HepG2 (cell line): ENCODE results near the gene GATM. TPM values are rescaled to one million over a fixed set of nuclear protein-coding genes. Genes with fewer than 3 reads are reported as not detected.

Experiments used
- AGO2 ChIP-seq: fragments of 200-400 bp; formaldehyde crosslinking; optimal IDR thresholded peaks from 2 replicates; pipeline ENCODE3; 2017; ENCODE audit warnings: mild to moderate bottlenecking, low read depth, low read length, moderate library complexity
- CREM ChIP-seq, 2 experiments: sonication (generic) in 1 of 2; formaldehyde crosslinking in 1 of 2; IDR thresholded peaks; 2 replicates each; pipeline versions ENCODE4 v1.4.0 to v1.6.1; 2016 to 2020; ENCODE audit warnings: antibody characterized with exemption in 1 of 2, mild to moderate bottlenecking in 1 of 2, missing genetic modification reagents in 1 of 2
- DMAP1 ChIP-seq: IDR thresholded peaks from 2 replicates; pipeline ENCODE4 v1.6.1; 2016
- E2F5 ChIP-seq: sonication (generic); formaldehyde crosslinking; conservative IDR thresholded peaks from 2 replicates; pipeline ENCODE4 v1.4.0; 2020; ENCODE audit warnings: missing genetic modification reagents
- ELF3 ChIP-seq: IDR thresholded peaks from 2 replicates; pipeline ENCODE4 v1.6.1; 2016; ENCODE audit warnings: missing genetic modification reagents, missing compliant biosample characterization
- ESRRA ChIP-seq: sonication (generic); formaldehyde crosslinking; IDR thresholded peaks from 2 replicates; pipeline ENCODE4 v1.5.1; 2020; ENCODE audit warnings: mild to moderate bottlenecking, low read depth, missing genetic modification reagents
- EZH2 ChIP-seq: conservative IDR thresholded peaks from 2 replicates; pipeline ENCODE4 v1.6.1; 2012; ENCODE audit warnings: mild to moderate bottlenecking, low read depth, low read length, moderate library complexity
- KLF11 ChIP-seq: IDR thresholded peaks from 2 replicates; pipeline ENCODE4 v1.6.1; 2016; ENCODE audit warnings: missing compliant biosample characterization
- MEF2D ChIP-seq: sonication (generic); formaldehyde crosslinking; IDR thresholded peaks from 2 replicates; pipeline ENCODE4 v1.5.1; 2020; ENCODE audit warnings: mild to moderate bottlenecking, missing genetic modification reagents
- NCOA1 ChIP-seq: sonication (generic); formaldehyde crosslinking; IDR thresholded peaks from 2 replicates; pipeline ENCODE4 v1.9.0; 2021; ENCODE audit warnings: missing genetic modification reagents
- NCOA5 ChIP-seq: sonication (generic); formaldehyde crosslinking; IDR thresholded peaks from 2 replicates; pipeline ENCODE4 v1.4.0; 2020; ENCODE audit warnings: missing genetic modification reagents
- NCOR1 ChIP-seq: fragments of 200-600 bp; sonication (generic); IDR thresholded peaks from 2 replicates; pipeline ENCODE4 v1.7.0; 2017; ENCODE audit warnings: antibody characterized with exemption, low read length, borderline replicate concordance
- NR1H2 ChIP-seq: sonication (generic); formaldehyde crosslinking; IDR thresholded peaks from 2 replicates; pipeline ENCODE4 v1.8.1; 2022; ENCODE audit warnings: low read depth, missing genetic modification reagents, borderline replicate concordance
- PBX2 ChIP-seq: IDR thresholded peaks from 2 replicates; pipeline ENCODE4 v1.6.1; 2016; ENCODE audit warnings: control low read depth
- PHB2 ChIP-seq: fragments of 450-650 bp; IDR thresholded peaks from 2 replicates; pipeline ENCODE4 v1.6.1; 2018; ENCODE audit not compliant: partially characterized antibody
- POGK ChIP-seq: sonication (generic); formaldehyde crosslinking; conservative IDR thresholded peaks from 2 replicates; pipeline ENCODE4 v1.8.0; 2022; ENCODE audit warnings: mild to moderate bottlenecking, moderate library complexity, missing genetic modification reagents
- RXRB ChIP-seq: IDR thresholded peaks from 2 replicates; pipeline ENCODE4 v1.6.1; 2016; ENCODE audit warnings: borderline replicate concordance, missing genetic modification reagents, missing compliant biosample characterization
- SNRNP70 ChIP-seq: fragments of 200-400 bp; formaldehyde crosslinking; IDR thresholded peaks from 2 replicates; pipeline ENCODE4 v1.6.1; 2017; ENCODE audit warnings: mild to moderate bottlenecking, low read depth, low read length, moderate library complexity
- ZBTB20 ChIP-seq: sonication (generic); formaldehyde crosslinking; IDR thresholded peaks from 2 replicates; pipeline ENCODE4 v1.8.1; 2023; ENCODE audit warnings: missing genetic modification reagents, low read depth, mild to moderate bottlenecking, borderline replicate concordance
- ZBTB34 ChIP-seq: sonication (generic); formaldehyde crosslinking; IDR thresholded peaks from 2 replicates; pipeline ENCODE4 v1.8.0; 2022; ENCODE audit warnings: mild to moderate bottlenecking, missing genetic modification reagents
- ZNF362 ChIP-seq: sonication (generic); formaldehyde crosslinking; IDR thresholded peaks from 2 replicates; pipeline ENCODE4 v1.4.0; 2020; ENCODE audit warnings: missing genetic modification reagents, mild to moderate bottlenecking, borderline replicate concordance
- ZNF441 ChIP-seq: sonication (generic); formaldehyde crosslinking; IDR thresholded peaks from 2 replicates; pipeline ENCODE4 v1.7.0; 2021; ENCODE audit warnings: missing genetic modification reagents, borderline replicate concordance
- ZNF691 ChIP-seq: sonication (generic); formaldehyde crosslinking; IDR thresholded peaks from 2 replicates; pipeline ENCODE4 v1.4.0; 2020; ENCODE audit warnings: missing genetic modification reagents, low read depth, mild to moderate bottlenecking, borderline replicate concordance
- polyA plus RNA-seq, 8 experiments: library from polyadenylated mRNA; depleted of rRNA in 3 of 8; stranded (reverse) in 7 of 8; unstranded in 1 of 8; fragments of >200 nt; fragmentation: Illumina TruSeq in 4 of 8; extraction: Trizol in 4 of 8; gene quantifications; 2 replicates each; pipeline versions ENCODE4 v1.2.1 to v1.2.3, GENCODE V29; 2011 to 2016; ENCODE audit warnings: low read depth in 4 of 8, missing spikeins in 1 of 8, mixed read lengths in 1 of 8; ENCODE audit not compliant: insufficient read depth in 1 of 8
- total RNA-seq, 5 experiments: library from RNA; depleted of rRNA; stranded (reverse); fragments of >200 nt; fragmentation: Illumina TruSeq; extraction: Trizol; gene quantifications; 2 replicates each; pipeline ENCODE4 v1.2.3, GENCODE V29; 2016; ENCODE audit warnings: low read depth in 1 of 5

Gene GATM
- total and polyA plus RNA-seq, 2 of the 13 experiments (the other 11 are each of a cell fraction or from before 2014, with no cell fraction given): 2.1 to 16.8 TPM

GRCh38 chr15:45387380-45388007 lies 9.2 kb upstream of the GATM start (continued):
- TF ChIP-seq PBX2 (CRISPR knock-in tag) (no peak), ZBTB34 (CRISPR knock-in tag) (no peak), ESRRA (CRISPR knock-in tag) (0 out of 2 replicates have a peak, but pooled peaks have one; percentile 39), AGO2 (no peak), NCOA5 (no peak), MEF2D (CRISPR knock-in tag) (peak; percentile 92), ZNF441 (CRISPR knock-in tag) (no peak), E2F5 (CRISPR knock-in tag) (no peak), ZBTB20 (CRISPR knock-in tag) (no peak; the same call in 1 of the 2 replicates), ZNF691 (no peak), ZNF362 (CRISPR knock-in tag) (peak; percentile 97), KLF11 (CRISPR knock-in tag) (no peak), POGK (CRISPR knock-in tag) (no peak), NR1H2 (CRISPR knock-in tag) (no peak), ELF3 (CRISPR knock-in tag) (peak; percentile 43; the same call in 1 of the 2 replicates), RXRB (CRISPR knock-in tag) (peak; percentile 68), NCOR1 (peak; percentile 17; the same call in 1 of the 2 replicates), SNRNP70 (no peak), EZH2 (no peak), DMAP1 (CRISPR knock-in tag) (peak; percentile 18; the same call in 1 of the 2 replicates), CREM (IDR thresholded peaks at IDR 0.05) (peak; percentile 89), CREM (CRISPR knock-in tag; IDR thresholded peaks at IDR 0.05) (no peak), PHB2 (no peak), NCOA1 (CRISPR knock-in tag) (no peak)
